Neural cell (in vitro differentiated cells): ENCODE data around the gene HDHD3. TPM values are rescaled to one million over a fixed set of nuclear protein-coding genes. Genes with fewer than 3 reads are reported as not detected.
"Not testable (repeated sequence)": the region's sequence is repeated elsewhere in the genome, so short reads cannot be mapped to it uniquely, and the experiment has no call there.

Experiments used
- H2AFZ ChIP-seq: fragments of 200-600, 300-800 bp; sonication (generic), shearing (Covaris generic); 2 replicates; pipeline ENCODE4 v1.6.0; 2014; ENCODE audit warnings: low read depth, mild to moderate bottlenecking, antibody characterized with exemption, low read length, moderate library complexity
- H3F3A ChIP-seq: fragments of 200-600 bp; shearing (Covaris generic); 2 replicates; pipeline ENCODE4 v1.6.1; 2016; ENCODE audit warnings: mild to moderate bottlenecking, moderate library complexity, mixed read lengths, antibody characterized with exemption, low read length; ENCODE audit not compliant: insufficient read depth, poor library complexity, severe bottlenecking
- H3K27ac ChIP-seq: fragments of 200-600, 300-800 bp; sonication (generic), shearing (Covaris generic); 2 replicates; pipeline ENCODE4 v1.5.1; 2014; ENCODE audit warnings: mild to moderate bottlenecking, low read length, moderate library complexity
- H3K27me3 ChIP-seq: fragments of 300-800, 200-600 bp; sonication (generic), shearing (Covaris generic); 2 replicates; pipeline ENCODE4 v1.6.0; 2014; ENCODE audit warnings: mild to moderate bottlenecking, low read depth, low read length, moderate library complexity; ENCODE audit not compliant: insufficient read depth
- H3K36me3 ChIP-seq: fragments of 300-800, 200-600 bp; sonication (generic), shearing (Covaris generic); 2 replicates; pipeline ENCODE4 v1.5.1; 2014; ENCODE audit warnings: mild to moderate bottlenecking, antibody characterized with exemption, low read length, moderate library complexity; ENCODE audit not compliant: insufficient read depth
- H3K4me2 ChIP-seq: fragments of 300-800, 200-600 bp; sonication (generic), shearing (Covaris generic); 2 replicates; pipeline ENCODE4 v1.6.0; 2014; ENCODE audit warnings: mild to moderate bottlenecking, low read length
- H3K4me3 ChIP-seq: fragments of 300-800, 200-600 bp; sonication (generic), shearing (Covaris generic); 2 replicates; pipeline ENCODE4 v1.5.1; 2014; ENCODE audit warnings: mild to moderate bottlenecking, low read length, moderate library complexity
- H3K79me2 ChIP-seq: fragments of 200-600 bp; shearing (Covaris generic); replicated peaks from 2 replicates; pipeline ENCODE4 v1.6.0; 2014; ENCODE audit warnings: mild to moderate bottlenecking, low read length, moderate library complexity; ENCODE audit not compliant: insufficient read depth
- H3K9ac ChIP-seq: fragments of 300-800, 200-600 bp; sonication (generic), shearing (Covaris generic); 2 replicates; pipeline ENCODE4 v1.6.1; 2016; ENCODE audit warnings: mild to moderate bottlenecking, low read length, mixed read lengths
- H3K9me2 ChIP-seq: fragments of 200-600 bp; shearing (Covaris generic); 2 replicates; pipeline ENCODE4 v1.6.1; 2016; ENCODE audit warnings: mild to moderate bottlenecking, low read length, mixed read lengths; ENCODE audit not compliant: insufficient read depth
- H3K9me3 ChIP-seq: fragments of 200-600, 300-800 bp; sonication (generic), shearing (Covaris generic); 2 replicates; pipeline ENCODE4 v1.6.1; 2016; ENCODE audit warnings: mild to moderate bottlenecking, mixed run types, low read length, moderate library complexity, mixed read lengths
- H4K20me1 ChIP-seq: fragments of 200-600 bp; shearing (Covaris generic); 2 replicates; pipeline ENCODE4 v1.6.1; 2016; ENCODE audit warnings: mild to moderate bottlenecking, mixed run types; ENCODE audit not compliant: insufficient read depth
- POLR2AphosphoS5 ChIP-seq: IDR thresholded peaks from 2 replicates; pipeline ENCODE4 v1.6.1; 2012
- RAD21 ChIP-seq: fragments of 450-650 bp; conservative IDR thresholded peaks from 2 replicates; pipeline ENCODE4 v1.6.1; 2014; ENCODE audit warnings: antibody characterized with exemption, mild to moderate bottlenecking, moderate library complexity
- SMC3 ChIP-seq: fragments of 450-650 bp; conservative IDR thresholded peaks from 2 replicates; pipeline ENCODE4 v1.6.1; 2014; ENCODE audit warnings: antibody characterized with exemption, mild to moderate bottlenecking, moderate library complexity; ENCODE audit not compliant: poor library complexity
- TAF1 ChIP-seq: IDR thresholded peaks from 2 replicates; pipeline ENCODE4 v1.6.1; 2012; ENCODE audit warnings: low read depth
- polyA plus RNA-seq: library from polyadenylated mRNA; depleted of rRNA; stranded (reverse); fragments of >200 nt; gene quantifications from 2 replicates; pipeline ENCODE4 v1.2.3, GENCODE V29; 2014
- TF ChIP-seq, protein P1 (sequence below): fragments of 450-650 bp; IDR thresholded peaks from 2 replicates; pipeline ENCODE4 v1.5.1; 2014; ENCODE audit warnings: antibody characterized with exemption, mild to moderate bottlenecking, moderate library complexity; ENCODE audit not compliant: poor library complexity, severe bottlenecking
- TF ChIP-seq, protein P2 (sequence below): IDR thresholded peaks from 2 replicates; pipeline ENCODE4 v1.6.1; 2012; ENCODE audit warnings: borderline replicate concordance

HDHD3 gene
- polyA plus RNA-seq, 1 donor from 2014 or later: 31.2 TPM

DNA sequence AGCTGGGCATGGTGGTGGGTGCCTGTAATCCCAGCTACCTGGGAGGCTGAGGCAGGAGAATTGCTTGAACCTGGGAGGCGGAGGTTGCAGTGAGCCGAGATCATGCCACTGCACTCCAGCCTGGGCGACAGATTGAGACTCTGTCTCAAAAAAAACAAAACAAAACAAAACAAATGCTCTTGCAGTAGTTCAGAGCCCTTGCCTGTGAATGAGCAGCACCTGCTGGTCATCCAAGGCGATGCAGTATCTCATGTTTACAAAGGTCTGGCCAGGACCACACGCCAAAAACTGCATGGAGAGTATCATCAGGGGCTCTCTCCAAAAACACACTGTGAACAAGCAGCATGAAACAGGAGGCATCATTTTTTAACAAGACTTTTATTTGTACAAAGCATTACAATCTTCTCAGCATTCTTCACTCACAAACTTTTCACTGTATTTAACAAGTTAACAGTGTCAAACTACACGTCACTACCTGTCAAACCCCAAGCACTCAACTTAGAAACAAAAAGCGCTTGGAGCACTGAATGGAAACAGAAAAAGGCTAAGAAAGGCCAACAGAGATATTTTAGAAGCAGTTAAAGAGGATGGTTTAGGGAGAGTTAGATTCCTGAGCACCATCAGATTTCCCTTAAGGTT, 30.2 kb upstream of the HDHD3 start:
- not testable (repeated sequence) for H3K27ac ChIP-seq

DNA sequence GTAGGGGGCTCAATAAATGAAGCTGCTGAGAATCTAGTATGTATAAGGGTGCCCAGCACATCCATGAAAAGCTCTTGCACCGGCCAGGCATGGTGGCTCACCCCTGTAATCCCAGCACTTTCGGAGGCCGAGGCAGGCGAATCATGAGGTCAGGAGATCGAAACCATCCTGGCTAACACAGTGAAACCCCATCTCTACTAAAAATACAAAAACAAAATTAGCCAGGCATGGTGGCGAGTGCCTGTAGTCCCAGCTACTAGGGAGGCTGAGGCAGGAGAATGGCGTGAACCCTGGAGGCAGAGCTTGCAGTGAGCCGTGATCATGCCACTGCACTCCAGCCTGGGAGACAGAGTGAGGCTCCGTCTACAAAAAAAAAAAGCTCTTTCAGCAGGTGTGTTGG, 29.6 kb upstream of the HDHD3 start:
- H3K36me3 ChIP-seq, H3K9ac ChIP-seq, H3K9me2 ChIP-seq, H3K27me3 ChIP-seq, H2AFZ ChIP-seq, H3K9me3 ChIP-seq, H3K4me2 ChIP-seq, H3K4me3 ChIP-seq, H4K20me1 ChIP-seq, H3F3A ChIP-seq, H3K27ac ChIP-seq: not testable (repeated sequence)
- peaks cover 13% of the 10 kb centered on the region for H3K79me2 ChIP-seq

More for the DNA sequence above, 30.2 kb upstream of the HDHD3 start:
- not testable (repeated sequence) for H2AFZ ChIP-seq, H3K27me3 ChIP-seq, H3K9me2 ChIP-seq, H3K36me3 ChIP-seq, H3K4me2 ChIP-seq, H3K9ac ChIP-seq, H4K20me1 ChIP-seq, H3K4me3 ChIP-seq, H3K9me3 ChIP-seq, H3F3A ChIP-seq
- peak; percentile 80 for TF ChIP-seq SMC3
- TF ChIP-seq, protein P1, sequence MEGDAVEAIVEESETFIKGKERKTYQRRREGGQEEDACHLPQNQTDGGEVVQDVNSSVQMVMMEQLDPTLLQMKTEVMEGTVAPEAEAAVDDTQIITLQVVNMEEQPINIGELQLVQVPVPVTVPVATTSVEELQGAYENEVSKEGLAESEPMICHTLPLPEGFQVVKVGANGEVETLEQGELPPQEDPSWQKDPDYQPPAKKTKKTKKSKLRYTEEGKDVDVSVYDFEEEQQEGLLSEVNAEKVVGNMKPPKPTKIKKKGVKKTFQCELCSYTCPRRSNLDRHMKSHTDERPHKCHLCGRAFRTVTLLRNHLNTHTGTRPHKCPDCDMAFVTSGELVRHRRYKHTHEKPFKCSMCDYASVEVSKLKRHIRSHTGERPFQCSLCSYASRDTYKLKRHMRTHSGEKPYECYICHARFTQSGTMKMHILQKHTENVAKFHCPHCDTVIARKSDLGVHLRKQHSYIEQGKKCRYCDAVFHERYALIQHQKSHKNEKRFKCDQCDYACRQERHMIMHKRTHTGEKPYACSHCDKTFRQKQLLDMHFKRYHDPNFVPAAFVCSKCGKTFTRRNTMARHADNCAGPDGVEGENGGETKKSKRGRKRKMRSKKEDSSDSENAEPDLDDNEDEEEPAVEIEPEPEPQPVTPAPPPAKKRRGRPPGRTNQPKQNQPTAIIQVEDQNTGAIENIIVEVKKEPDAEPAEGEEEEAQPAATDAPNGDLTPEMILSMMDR: peak; percentile 73
- peak; percentile 71 for TF ChIP-seq RAD21
- H3K79me2 ChIP-seq: peaks cover 13% of the 10 kb centered on the region

- peaks cover 20% of the 10 kb centered on the region for H3K79me2 ChIP-seq
- no peaks in the 10 kb centered on the region for H3K9me2 ChIP-seq
- H3K4me3 ChIP-seq: no peak overlapping the region
- H2AFZ ChIP-seq: no peak overlapping the region
- no peaks in the 10 kb centered on the region for H3K27me3 ChIP-seq
- H3K27ac ChIP-seq: no peak overlapping the region
- no peak overlapping the region for H3K4me2 ChIP-seq
- H3K36me3 ChIP-seq: no peaks in the 10 kb centered on the region
- no peak overlapping the region for H3K9ac ChIP-seq
- TF ChIP-seq, protein P2, sequence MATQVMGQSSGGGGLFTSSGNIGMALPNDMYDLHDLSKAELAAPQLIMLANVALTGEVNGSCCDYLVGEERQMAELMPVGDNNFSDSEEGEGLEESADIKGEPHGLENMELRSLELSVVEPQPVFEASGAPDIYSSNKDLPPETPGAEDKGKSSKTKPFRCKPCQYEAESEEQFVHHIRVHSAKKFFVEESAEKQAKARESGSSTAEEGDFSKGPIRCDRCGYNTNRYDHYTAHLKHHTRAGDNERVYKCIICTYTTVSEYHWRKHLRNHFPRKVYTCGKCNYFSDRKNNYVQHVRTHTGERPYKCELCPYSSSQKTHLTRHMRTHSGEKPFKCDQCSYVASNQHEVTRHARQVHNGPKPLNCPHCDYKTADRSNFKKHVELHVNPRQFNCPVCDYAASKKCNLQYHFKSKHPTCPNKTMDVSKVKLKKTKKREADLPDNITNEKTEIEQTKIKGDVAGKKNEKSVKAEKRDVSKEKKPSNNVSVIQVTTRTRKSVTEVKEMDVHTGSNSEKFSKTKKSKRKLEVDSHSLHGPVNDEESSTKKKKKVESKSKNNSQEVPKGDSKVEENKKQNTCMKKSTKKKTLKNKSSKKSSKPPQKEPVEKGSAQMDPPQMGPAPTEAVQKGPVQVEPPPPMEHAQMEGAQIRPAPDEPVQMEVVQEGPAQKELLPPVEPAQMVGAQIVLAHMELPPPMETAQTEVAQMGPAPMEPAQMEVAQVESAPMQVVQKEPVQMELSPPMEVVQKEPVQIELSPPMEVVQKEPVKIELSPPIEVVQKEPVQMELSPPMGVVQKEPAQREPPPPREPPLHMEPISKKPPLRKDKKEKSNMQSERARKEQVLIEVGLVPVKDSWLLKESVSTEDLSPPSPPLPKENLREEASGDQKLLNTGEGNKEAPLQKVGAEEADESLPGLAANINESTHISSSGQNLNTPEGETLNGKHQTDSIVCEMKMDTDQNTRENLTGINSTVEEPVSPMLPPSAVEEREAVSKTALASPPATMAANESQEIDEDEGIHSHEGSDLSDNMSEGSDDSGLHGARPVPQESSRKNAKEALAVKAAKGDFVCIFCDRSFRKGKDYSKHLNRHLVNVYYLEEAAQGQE: no peak
- TF ChIP-seq TAF1 (no peak), POLR2AphosphoS5 (no peak)
- H3F3A ChIP-seq: no peaks in the 10 kb centered on the region
- H4K20me1 ChIP-seq: no peaks in the 10 kb centered on the region
- no peaks in the 10 kb centered on the region for H3K9me3 ChIP-seq
These were observed 26.9 kb upstream of the HDHD3 start for GRCh38 chr9:113403646-113404045.
